ENCODE measurements around the gene TNFRSF1A. TPM values are rescaled to one million over a fixed set of nuclear protein-coding genes. Genes with fewer than 3 reads are reported as not detected.

Gene TNFRSF1A
- total and polyA plus RNA-seq, 2 of the 13 experiments (the other 11 are each of a cell fraction or from before 2014, with no cell fraction given), result 41.5 to 61.2 TPM

- TF ChIP-seq TFDP1 (CRISPR knock-in tag; IDR thresholded peaks at IDR 0.05; ENCODE audit: borderline replicate concordance) (peak; percentile 60; the same call in 1 of the 2 replicates), ZNF619 (CRISPR knock-in tag; IDR thresholded peaks at IDR 0.05) (peak; percentile 27; the same call in 1 of the 2 replicates), SIN3A (IDR thresholded peaks at IDR 0.05; ENCODE audit: borderline replicate concordance, low read depth, low read length) (0 out of 2 replicates have a peak, but pooled peaks have one; percentile 4), ZBTB7B (CRISPR knock-in tag; IDR thresholded peaks at IDR 0.05) (no peak), GZF1 (CRISPR knock-in tag; IDR thresholded peaks at IDR 0.05) (no peak), RXRB (CRISPR knock-in tag; IDR thresholded peaks at IDR 0.05; ENCODE audit: borderline replicate concordance) (0 out of 2 replicates have a peak, but pooled peaks have one; percentile 34), HNF1B (CRISPR knock-in tag; IDR thresholded peaks at IDR 0.05) (no peak), ZNF703 (CRISPR knock-in tag; IDR thresholded peaks at IDR 0.05; ENCODE audit: borderline replicate concordance) (no peak), DR1 (CRISPR knock-in tag; IDR thresholded peaks at IDR 0.05) (peak; percentile 27; the same call in 1 of the 2 replicates), GABPB1 (CRISPR knock-in tag; IDR thresholded peaks at IDR 0.05) (0 out of 2 replicates have a peak, but pooled peaks have one; percentile 26), ZNF639 (CRISPR knock-in tag; conservative IDR thresholded peaks at IDR 0.05) (0 out of 2 replicates have a peak, but pooled peaks have one; percentile 33), ZFYVE20 (CRISPR knock-in tag; IDR thresholded peaks at IDR 0.05; ENCODE audit: borderline replicate concordance, low read depth) (no peak), ARNTL (CRISPR knock-in tag; IDR thresholded peaks at IDR 0.05) (peak; percentile 45; the same call in 1 of the 2 replicates), AHR (CRISPR knock-in tag; IDR thresholded peaks at IDR 0.05) (0 out of 2 replicates have a peak, but pooled peaks have one; percentile 48), STAG1 (CRISPR knock-in tag; IDR thresholded peaks at IDR 0.05) (peak; percentile 32), ZNF263 (CRISPR knock-in tag; IDR thresholded peaks at IDR 0.05) (peak; percentile 46; the same call in 1 of the 2 replicates), HDAC2 (CRISPR knock-in tag; IDR thresholded peaks at IDR 0.05) (peak; percentile 28), ZSCAN21 (CRISPR knock-in tag; IDR thresholded peaks at IDR 0.05; ENCODE audit: borderline replicate concordance) (no peak), ZNF788 (CRISPR knock-in tag; IDR thresholded peaks at IDR 0.05; ENCODE audit: borderline replicate concordance) (peak; percentile 47; the same call in 1 of the 2 replicates), NFKB2 (CRISPR knock-in tag; IDR thresholded peaks at IDR 0.05; ENCODE audit: borderline replicate concordance) (0 out of 2 replicates have a peak, but pooled peaks have one; percentile 33)
Observed at GRCh38 chr12:6376079-6376869, 34.4 kb upstream of the TNFRSF1A start (continued).
